HFF-Myc (cell line): ENCODE data around the gene ACBD4.
A peak's percentile ranks its signal among the peaks of the same experiment; 100 is the strongest.

Experiments
- DNase-seq: peaks from one replicate; pipeline ENCODE4 v3.0.0-alpha.2; 2011; ENCODE audit warnings: low read depth; ENCODE audit errors: extremely low read depth
- H3K4me3 ChIP-seq: replicated peaks from 2 replicates; pipeline ENCODE4 v1.5.1; 2011; ENCODE audit warnings: low read depth, mild to moderate bottlenecking, control low read depth, low read length
- TF ChIP-seq, protein P1 (sequence below): IDR thresholded peaks from 2 replicates; pipeline ENCODE4 v1.5.1; 2012; ENCODE audit warnings: mild to moderate bottlenecking, low read depth, low read length, control low read depth; ENCODE audit errors: missing control alignments

The ACBD4 gene

DNA sequence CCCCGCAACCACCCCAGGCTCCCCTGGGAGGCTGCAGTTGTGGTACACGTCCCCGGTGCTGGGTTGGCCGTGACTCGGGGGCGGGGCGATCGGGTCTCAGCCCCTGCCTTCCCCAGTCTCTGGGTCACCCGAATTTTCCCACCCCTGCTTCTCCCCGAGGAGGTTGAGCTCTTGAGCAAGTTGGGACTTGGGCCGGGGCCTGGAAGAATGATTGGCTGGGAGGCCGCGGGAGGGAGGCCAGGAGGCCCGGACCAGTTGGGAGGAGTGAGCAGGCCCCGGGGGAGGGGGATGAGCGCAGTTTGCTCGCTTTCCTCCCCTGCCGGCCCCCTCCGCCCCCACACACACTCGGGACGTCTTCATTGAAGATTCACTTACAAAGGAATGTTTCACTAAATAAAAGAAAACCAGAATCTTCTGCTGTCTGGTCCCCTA, 8.3 kb downstream of the ACBD4 start:
- TF ChIP-seq, protein P1, sequence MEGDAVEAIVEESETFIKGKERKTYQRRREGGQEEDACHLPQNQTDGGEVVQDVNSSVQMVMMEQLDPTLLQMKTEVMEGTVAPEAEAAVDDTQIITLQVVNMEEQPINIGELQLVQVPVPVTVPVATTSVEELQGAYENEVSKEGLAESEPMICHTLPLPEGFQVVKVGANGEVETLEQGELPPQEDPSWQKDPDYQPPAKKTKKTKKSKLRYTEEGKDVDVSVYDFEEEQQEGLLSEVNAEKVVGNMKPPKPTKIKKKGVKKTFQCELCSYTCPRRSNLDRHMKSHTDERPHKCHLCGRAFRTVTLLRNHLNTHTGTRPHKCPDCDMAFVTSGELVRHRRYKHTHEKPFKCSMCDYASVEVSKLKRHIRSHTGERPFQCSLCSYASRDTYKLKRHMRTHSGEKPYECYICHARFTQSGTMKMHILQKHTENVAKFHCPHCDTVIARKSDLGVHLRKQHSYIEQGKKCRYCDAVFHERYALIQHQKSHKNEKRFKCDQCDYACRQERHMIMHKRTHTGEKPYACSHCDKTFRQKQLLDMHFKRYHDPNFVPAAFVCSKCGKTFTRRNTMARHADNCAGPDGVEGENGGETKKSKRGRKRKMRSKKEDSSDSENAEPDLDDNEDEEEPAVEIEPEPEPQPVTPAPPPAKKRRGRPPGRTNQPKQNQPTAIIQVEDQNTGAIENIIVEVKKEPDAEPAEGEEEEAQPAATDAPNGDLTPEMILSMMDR, result no peak
- DNase-seq, result no peak
- peak overlapping the region; percentile 22; the same call in 1 of the 2 replicates for H3K4me3 ChIP-seq

DNA sequence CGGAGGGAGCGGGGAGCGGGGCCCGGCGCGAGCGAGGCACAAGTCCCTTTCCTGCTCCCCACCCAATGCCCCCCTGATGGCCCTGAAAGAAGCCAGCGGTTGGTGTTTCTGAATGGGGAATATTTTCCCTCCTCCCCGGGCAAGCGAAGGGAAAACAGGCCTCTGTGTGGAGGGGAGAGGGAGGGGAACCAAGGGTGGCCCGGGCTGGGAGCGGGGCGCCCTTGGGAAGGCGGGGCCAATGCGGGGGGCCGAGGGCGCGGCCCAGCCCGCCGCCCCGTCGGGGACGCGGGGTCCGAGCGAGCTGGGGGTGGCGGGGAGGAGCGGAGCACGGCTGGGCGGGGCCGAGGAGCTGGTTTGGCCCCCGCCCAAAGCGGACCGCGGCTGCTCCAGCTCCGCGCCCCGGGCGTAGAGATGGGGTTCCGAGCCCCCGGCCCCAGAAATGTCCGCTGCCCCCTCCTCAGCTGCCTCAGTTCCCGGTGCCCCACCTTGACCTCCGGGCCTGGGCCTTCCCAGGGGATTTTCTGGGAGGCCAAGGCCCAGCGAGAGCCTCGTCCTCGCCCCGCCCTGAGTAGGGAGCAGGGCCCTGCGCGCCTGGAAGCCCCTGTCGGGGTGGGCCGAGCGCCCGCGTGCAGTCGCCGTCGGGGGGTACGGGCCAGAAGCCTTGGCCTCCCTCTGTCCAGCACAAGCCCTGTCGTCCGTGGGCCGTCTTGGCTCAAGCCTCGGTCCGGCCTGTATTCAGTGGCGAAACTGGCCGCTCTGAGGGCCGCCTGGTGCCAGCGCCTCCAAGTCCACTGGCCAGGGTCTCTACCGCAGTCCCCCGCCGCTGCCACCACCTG, 8.9 kb downstream of the ACBD4 start:
- no peak for DNase-seq
- peak overlapping the region; percentile 22; the same call in 1 of the 2 replicates for H3K4me3 ChIP-seq
- TF ChIP-seq, protein P1, result no peak

DNA sequence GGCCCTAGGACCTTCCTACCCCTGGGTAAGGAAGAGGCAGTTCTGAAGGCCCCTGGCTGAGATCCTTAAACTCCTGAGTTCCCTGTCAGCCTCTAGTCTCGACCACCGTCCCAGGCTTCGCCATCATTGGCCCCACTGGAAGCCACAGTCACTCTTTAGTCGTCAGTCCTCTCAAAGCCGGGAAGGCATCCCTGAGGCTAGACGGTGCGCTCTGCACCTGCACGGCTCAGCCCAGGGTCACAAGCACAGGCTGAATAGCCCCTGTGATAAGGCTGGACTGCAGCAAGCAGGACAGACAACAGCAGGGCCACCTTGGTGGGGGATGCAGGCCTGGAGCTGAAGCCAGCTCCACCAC, 9.5 kb downstream of the ACBD4 start:
- TF ChIP-seq, protein P1, result no peak
- no peak overlapping the region for H3K4me3 ChIP-seq
- no peak for DNase-seq

DNA sequence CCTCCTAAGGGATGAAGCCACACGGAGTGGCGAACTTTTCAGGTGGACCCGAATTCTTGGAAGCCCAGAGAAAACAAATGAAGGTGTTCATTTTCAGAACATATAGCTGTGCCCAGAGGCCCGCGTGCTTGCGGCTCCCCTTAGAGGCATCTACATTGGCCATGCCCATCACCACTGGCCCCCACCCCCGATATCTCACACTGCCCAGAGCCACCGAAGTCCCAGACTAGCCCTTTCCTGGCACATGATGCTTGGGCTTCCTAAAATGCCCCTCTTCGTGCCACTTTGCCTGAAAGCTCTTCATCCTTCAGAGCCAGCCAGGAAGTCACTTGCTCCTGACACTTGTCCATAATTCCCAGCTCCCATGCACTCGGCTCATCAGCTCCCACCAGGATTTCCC, 10.7 kb downstream of the ACBD4 start:
- TF ChIP-seq, protein P1, result no peak
- no peak for DNase-seq
- no peak overlapping the region for H3K4me3 ChIP-seq

DNA sequence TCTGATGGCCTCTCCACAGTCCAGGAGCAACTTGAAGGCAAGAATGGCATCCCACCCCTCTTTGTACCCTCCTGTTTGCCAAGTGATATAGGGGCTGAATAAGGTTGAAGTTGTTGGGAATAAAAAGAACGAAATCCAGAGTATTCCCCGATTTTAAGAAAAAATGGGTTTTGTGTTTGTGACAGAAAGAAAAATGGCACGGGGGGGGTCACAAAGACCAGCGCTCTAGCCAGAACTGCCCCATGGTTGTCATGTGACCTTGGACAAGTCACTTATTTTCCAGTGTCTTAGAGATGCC, 11.1 kb downstream of the ACBD4 start:
- H3K4me3 ChIP-seq, result peak overlapping the region; percentile 63
- TF ChIP-seq, protein P1, result no peak
- DNase-seq, result no peak

DNA sequence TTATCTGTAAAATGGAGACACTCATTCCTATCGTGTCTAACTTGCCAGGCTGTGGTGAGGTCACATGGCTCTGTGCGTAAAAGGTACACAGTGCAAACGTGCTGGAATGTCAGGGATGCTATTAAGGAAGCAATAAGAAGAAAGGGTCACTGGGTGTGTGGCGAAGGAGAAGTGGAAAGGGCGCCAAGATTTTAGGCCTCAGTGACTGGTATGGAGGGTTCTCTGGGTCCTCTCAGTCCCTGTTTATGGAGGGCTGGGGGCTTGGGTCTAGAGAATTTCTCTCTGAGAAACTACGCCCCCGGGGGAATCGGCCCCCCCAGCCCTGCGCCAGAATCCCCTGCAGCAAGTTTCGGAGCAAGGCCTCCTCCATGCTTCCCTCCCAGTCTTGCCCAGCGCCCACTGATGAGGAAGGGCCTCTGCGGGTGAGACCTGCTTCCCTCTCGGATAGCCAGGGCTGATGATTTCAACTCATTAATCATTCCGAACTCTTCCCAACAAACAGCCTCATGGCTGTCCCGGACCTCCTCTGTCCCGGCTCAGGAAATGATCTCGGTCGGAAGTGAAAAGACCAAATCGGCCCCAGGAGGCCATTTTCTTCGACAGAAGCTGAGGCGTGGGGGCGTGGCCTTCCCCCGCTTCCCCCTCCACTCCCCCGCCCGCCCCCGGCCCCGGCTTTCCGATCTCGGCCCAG, 11.5 kb downstream of the ACBD4 start:
- TF ChIP-seq, protein P1, result no peak
- no peak for DNase-seq
- H3K4me3 ChIP-seq, result peak overlapping the region; percentile 63
